OCI-LY3 (cell line): ENCODE measurements around the gene SCN9A.

ENCODE experiments used
- H2AFZ ChIP-seq: fragments of 200-600, 300-600 bp; shearing (Covaris generic); 2 replicates; pipeline ENCODE4 v1.6.0; 2014; ENCODE audit warnings: antibody characterized with exemption, low read depth, low read length
- H3K27ac ChIP-seq: fragments of 200-600, 300-600 bp; sonication (generic); 2 replicates; pipeline ENCODE4 v1.5.1; 2014; ENCODE audit warnings: mild to moderate bottlenecking, low read length, moderate library complexity, mixed read lengths
- H3K27me3 ChIP-seq: fragments of 200-600, 300-600 bp; sonication (generic); 2 replicates; pipeline ENCODE4 v1.6.1; 2014; ENCODE audit warnings: low read depth, low read length, mixed read lengths
- H3K36me3 ChIP-seq: fragments of 200-600, 300-600 bp; sonication (generic); replicated peaks from 2 replicates; pipeline ENCODE3; 2014; ENCODE audit warnings: low read depth, low read length, mixed read lengths
- H3K4me1 ChIP-seq: fragments of 300-600, 200-600 bp; sonication (generic); 2 replicates; pipeline ENCODE4 v1.6.1; 2014; ENCODE audit warnings: low read length, mixed read lengths
- H3K4me2 ChIP-seq: fragments of 200-600, 300-600 bp; sonication (generic); 2 replicates; pipeline ENCODE4 v1.6.1; 2014; ENCODE audit warnings: low read length, mixed read lengths
- H3K4me3 ChIP-seq: fragments of 300-600, 200-600 bp; sonication (generic); 2 replicates; pipeline ENCODE4 v1.5.1; 2014; ENCODE audit warnings: antibody characterized with exemption, mild to moderate bottlenecking, low read length, moderate library complexity
- H3K79me2 ChIP-seq: fragments of 300-600, 200-600 bp; shearing (Covaris generic); 2 replicates; pipeline ENCODE4 v1.6.1; 2014; ENCODE audit warnings: mild to moderate bottlenecking, low read length, mixed read lengths
- H3K9ac ChIP-seq: fragments of 300-600, 200-600 bp; shearing (Covaris generic); 2 replicates; pipeline ENCODE4 v1.6.0; 2014; ENCODE audit warnings: mild to moderate bottlenecking, low read length, moderate library complexity
- H3K9me3 ChIP-seq: fragments of 200-600, 300-600 bp; shearing (Covaris generic); 2 replicates; pipeline ENCODE4 v1.6.1; 2014; ENCODE audit warnings: low read length, mixed read lengths; ENCODE audit not compliant: insufficient read depth
- H4K20me1 ChIP-seq: fragments of 200-600, 300-600 bp; sonication (generic); 2 replicates; pipeline ENCODE4 v1.6.1; 2016; ENCODE audit warnings: low read length, mixed read lengths; ENCODE audit not compliant: insufficient read depth
- EZH2phosphoT487 ChIP-seq: fragments of 200-600 bp; shearing (Covaris generic); IDR thresholded peaks from 2 replicates; pipeline ENCODE4 v1.6.1; 2018; ENCODE audit warnings: antibody characterized with exemption, mixed run types, low read depth
- TF ChIP-seq, protein P1 (sequence below): fragments of 200-600, 300-600 bp; sonication (generic); IDR thresholded peaks from 2 replicates; pipeline ENCODE4 v1.5.1; 2014; ENCODE audit warnings: antibody characterized with exemption, low read length, low read depth

SCN9A gene

DNA sequence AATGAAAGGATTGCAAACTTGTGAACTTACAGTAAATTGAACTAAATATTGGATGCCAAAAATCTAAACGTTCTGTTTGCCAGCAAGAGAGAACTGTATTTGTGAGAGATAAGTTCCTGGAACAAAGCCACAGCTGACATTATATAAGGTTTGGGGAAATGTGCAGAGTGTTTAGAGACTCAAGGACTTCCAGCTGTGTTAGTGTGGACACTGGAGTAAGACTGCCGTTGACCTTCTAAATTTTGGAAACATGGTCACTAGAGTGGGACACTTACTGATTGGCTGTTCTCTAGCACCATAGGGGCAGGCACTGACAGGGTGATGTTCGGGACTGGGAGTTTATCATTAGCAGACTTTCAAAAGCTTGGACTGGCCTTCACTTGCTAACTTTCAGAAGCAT lies 40.5 kb downstream of the SCN9A start:
- H3K9me3 ChIP-seq, result no peaks in the 10 kb centered on the region
- no peak overlapping the region for H3K27ac ChIP-seq
- H2AFZ ChIP-seq, result no peak overlapping the region

DNA sequence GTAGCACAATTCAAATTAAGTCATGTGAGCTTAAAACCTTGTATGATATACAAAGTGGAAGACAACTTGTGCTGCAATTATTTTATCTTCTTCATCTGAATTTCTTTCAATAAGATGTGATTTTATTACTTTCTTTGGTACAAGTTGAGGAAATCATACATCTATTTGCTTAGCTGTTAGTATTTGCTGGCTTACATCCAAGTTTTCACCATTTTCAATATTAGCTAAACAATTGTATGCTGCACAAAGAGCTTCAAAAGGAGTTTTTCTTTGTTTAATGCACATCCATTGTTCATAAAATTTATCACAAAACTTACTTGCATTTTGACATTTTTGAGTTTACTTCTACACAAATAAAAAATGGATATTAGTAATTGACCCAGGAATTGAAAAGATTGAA lies 40.9 kb downstream of the SCN9A start:
- TF ChIP-seq, protein P1, sequence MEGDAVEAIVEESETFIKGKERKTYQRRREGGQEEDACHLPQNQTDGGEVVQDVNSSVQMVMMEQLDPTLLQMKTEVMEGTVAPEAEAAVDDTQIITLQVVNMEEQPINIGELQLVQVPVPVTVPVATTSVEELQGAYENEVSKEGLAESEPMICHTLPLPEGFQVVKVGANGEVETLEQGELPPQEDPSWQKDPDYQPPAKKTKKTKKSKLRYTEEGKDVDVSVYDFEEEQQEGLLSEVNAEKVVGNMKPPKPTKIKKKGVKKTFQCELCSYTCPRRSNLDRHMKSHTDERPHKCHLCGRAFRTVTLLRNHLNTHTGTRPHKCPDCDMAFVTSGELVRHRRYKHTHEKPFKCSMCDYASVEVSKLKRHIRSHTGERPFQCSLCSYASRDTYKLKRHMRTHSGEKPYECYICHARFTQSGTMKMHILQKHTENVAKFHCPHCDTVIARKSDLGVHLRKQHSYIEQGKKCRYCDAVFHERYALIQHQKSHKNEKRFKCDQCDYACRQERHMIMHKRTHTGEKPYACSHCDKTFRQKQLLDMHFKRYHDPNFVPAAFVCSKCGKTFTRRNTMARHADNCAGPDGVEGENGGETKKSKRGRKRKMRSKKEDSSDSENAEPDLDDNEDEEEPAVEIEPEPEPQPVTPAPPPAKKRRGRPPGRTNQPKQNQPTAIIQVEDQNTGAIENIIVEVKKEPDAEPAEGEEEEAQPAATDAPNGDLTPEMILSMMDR, result no peak
- TF ChIP-seq EZH2phosphoT487, result no peak
- Histone ChIP-seq H3K4me2 (no peak overlapping the region), H3K27ac (no peak overlapping the region), H3K27me3 (no peaks in the 10 kb centered on the region), H2AFZ (no peak overlapping the region), H3K79me2 (no peaks in the 10 kb centered on the region), H3K9ac (no peak overlapping the region), H3K9me3 (no peaks in the 10 kb centered on the region), H3K4me3 (no peak overlapping the region), H3K4me1 (no peaks in the 10 kb centered on the region), H4K20me1 (no peaks in the 10 kb centered on the region), H3K36me3 (no peaks in the 10 kb centered on the region)

More for the DNA sequence above, 40.5 kb downstream of the SCN9A start:
- Histone ChIP-seq H3K79me2 (no peaks in the 10 kb centered on the region), H3K4me1 (no peaks in the 10 kb centered on the region), H3K4me2 (no peak overlapping the region), H4K20me1 (no peaks in the 10 kb centered on the region), H3K36me3 (no peaks in the 10 kb centered on the region), H3K4me3 (no peak overlapping the region), H3K27me3 (no peaks in the 10 kb centered on the region), H3K9ac (no peak overlapping the region)
- TF ChIP-seq, protein P1, result no peak
- TF ChIP-seq EZH2phosphoT487, result no peak

DNA sequence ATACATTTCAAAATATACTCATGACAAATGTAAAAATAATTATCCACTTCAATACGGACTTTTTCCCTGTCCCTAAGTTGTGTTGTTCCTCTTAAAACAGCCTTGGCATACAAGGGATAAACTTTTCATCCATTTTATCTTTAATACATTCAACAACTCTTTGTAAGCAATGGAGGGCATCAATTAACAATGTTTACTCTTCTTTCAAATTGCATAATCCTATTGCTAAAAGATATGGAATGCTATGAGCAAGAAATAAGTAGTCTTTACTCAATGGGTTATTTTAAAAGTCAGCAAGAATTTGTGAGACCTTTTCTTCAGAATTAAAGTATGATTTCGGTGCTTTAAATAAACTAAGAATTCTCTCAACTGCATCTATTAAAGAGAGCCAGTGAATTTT lies 41.9 kb downstream of the SCN9A start:
- no peaks in the 10 kb centered on the region for H3K4me1 ChIP-seq
- H3K9me3 ChIP-seq, result no peaks in the 10 kb centered on the region
- H3K27me3 ChIP-seq, result no peaks in the 10 kb centered on the region
- TF ChIP-seq, protein P1, result no peak
- TF ChIP-seq EZH2phosphoT487, result no peak
- no peaks in the 10 kb centered on the region for H4K20me1 ChIP-seq
- no peak overlapping the region for H3K4me3 ChIP-seq
- H2AFZ ChIP-seq, result no peak overlapping the region
- no peaks in the 10 kb centered on the region for H3K36me3 ChIP-seq
- H3K79me2 ChIP-seq, result no peaks in the 10 kb centered on the region
- H3K9ac ChIP-seq, result no peak overlapping the region
- H3K27ac ChIP-seq, result no peak overlapping the region
- H3K4me2 ChIP-seq, result no peak overlapping the region

DNA sequence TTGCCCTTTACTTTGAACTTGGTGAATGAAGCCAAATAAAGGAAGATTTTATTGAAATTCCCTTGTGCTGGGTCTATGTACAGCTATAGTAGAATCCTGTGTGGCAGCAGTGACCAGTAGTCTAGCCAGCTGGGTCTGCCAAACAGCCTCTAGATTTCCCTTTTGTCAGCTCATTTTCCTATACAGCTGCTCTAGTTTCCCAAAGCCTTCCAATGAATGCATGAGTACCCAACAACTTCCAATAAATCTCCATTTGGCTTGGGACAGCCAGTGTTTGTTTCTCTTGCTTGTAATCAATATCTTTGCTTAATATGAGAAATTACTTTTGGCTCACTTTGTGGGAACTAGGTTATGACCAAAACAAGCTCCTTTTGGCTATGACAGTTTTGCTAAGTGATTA lies 43.6 kb downstream of the SCN9A start:
- Histone ChIP-seq H3K9me3 (no peaks in the 10 kb centered on the region), H2AFZ (no peak overlapping the region), H3K27me3 (no peaks in the 10 kb centered on the region), H3K9ac (no peak overlapping the region), H3K36me3 (no peaks in the 10 kb centered on the region), H3K4me2 (no peak overlapping the region), H3K27ac (no peak overlapping the region), H3K4me3 (no peak overlapping the region), H4K20me1 (no peaks in the 10 kb centered on the region), H3K79me2 (no peaks in the 10 kb centered on the region), H3K4me1 (no peaks in the 10 kb centered on the region)
- no peak for TF ChIP-seq EZH2phosphoT487
- TF ChIP-seq, protein P1, result no peak
